Hematopoietic multipotent progenitor cell treated with erythropoietin and hydrocortisone succinate and interleukin-3 and kit ligand, for 8 days (in vitro differentiated cells): ENCODE data around the gene TMPO.
"Not testable (repeated sequence)": the region's sequence is repeated elsewhere in the genome, so short reads cannot be mapped to it uniquely, and the experiment has no call there.

Source experiments
- DNase-seq: peaks from one replicate; pipeline ENCODE4 v3.0.0-alpha.2; 2015

The TMPO gene

GRCh38 chr12:98579347-98579746, 64.0 kb downstream of the TMPO start:
- DNase-seq = no peak

- DNase-seq = no peak
These were observed 64.4 kb downstream of the TMPO start for GRCh38 chr12:98579835-98580234.

- no peak for DNase-seq
These were observed 65.3 kb downstream of the TMPO start for GRCh38 chr12:98580695-98581094.

GRCh38 chr12:98581101-98581500, 65.7 kb downstream of the TMPO start:
- DNase-seq = no peak

GRCh38 chr12:98582093-98582492, 66.7 kb downstream of the TMPO start:
- DNase-seq = no peak

- DNase-seq = no peak
These were observed 71.7 kb downstream of the TMPO start for GRCh38 chr12:98587084-98587483.

- no peak for DNase-seq
These were observed 75.8 kb downstream of the TMPO start for GRCh38 chr12:98591209-98591608.

- peak; percentile 74 for DNase-seq
These were observed 77.5 kb downstream of the TMPO start for GRCh38 chr12:98592825-98593322.

- DNase-seq = peak; percentile 98
These were observed 78.1 kb downstream of the TMPO start, which contains the start of gene SLC25A3 for GRCh38 chr12:98593351-98594049. SLC25A3 (plus strand) TSS chr12:98593686; CDS start chr12:98593979, 293 bp downstream.

GRCh38 chr12:98594050-98594835, 78.9 kb downstream of the TMPO start:
- DNase-seq = peak; percentile 53

- DNase-seq = no peak
These were observed 80.0 kb downstream of the TMPO start for GRCh38 chr12:98595243-98595988.

GRCh38 chr12:98597313-98597712, 81.9 kb downstream of the TMPO start:
- not testable (repeated sequence) for DNase-seq
